GM12865 (cell line): ENCODE data around the gene NMT1.

Experiments used
- DNase-seq: peaks from one replicate; pipeline ENCODE4 v3.0.0; 2010; ENCODE audit warnings: low read depth
- H3K4me3 ChIP-seq: 2 replicates; pipeline ENCODE4 v1.5.1; 2011; ENCODE audit warnings: mild to moderate bottlenecking, low read depth, low read length, control low read depth
- TF ChIP-seq, protein P1 (sequence below): IDR thresholded peaks from 2 replicates; pipeline ENCODE4 v1.5.1; 2011; ENCODE audit warnings: low read length, control low read depth, low read depth, inconsistent platforms; ENCODE audit not compliant: insufficient read depth; ENCODE audit errors: missing control alignments

The NMT1 gene

DNA sequence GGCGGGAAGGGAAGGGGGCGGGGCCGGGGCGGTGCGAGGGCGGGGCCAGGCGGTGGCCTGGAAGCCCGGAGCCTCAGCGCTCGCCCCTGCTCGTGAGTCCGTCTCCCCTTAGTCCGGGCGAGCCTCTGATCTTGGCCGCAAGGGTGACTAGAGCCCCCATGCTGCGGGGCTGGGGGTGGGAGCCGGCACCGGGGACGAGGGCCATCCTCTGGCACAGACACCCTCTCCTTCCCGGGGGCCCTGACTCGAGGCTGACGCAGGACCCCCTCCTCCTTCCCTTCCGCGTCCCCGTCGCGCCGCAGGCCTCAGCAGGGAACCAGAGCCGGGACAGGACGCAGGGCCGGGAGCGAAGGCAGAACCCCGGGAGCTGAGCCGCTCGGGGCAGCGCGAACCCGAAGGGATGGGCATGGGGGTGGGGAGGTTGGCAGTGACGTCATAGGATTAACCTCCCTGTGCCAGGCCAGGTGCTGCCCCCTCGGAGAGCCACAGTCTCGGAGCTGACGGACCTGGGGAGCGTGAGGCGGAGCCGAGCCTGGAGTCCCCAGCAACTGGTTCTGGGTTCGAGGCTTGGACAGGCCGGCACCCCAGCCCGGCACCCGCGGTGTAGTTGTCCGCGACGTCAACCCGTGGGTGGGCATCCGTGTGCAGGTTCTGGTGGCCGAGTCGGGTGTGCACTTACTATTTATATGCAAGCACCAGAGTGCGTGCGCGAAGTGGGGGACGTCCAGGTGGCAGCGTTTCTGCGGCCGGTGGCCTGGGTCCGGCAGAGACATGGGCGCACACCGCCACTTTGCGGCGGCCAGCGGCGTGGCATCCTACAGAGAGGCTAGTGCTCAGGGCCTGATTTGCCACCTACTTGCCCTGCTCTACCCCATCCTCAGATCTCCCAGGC, 71.7 kb downstream of the NMT1 start:
- TF ChIP-seq, protein P1, sequence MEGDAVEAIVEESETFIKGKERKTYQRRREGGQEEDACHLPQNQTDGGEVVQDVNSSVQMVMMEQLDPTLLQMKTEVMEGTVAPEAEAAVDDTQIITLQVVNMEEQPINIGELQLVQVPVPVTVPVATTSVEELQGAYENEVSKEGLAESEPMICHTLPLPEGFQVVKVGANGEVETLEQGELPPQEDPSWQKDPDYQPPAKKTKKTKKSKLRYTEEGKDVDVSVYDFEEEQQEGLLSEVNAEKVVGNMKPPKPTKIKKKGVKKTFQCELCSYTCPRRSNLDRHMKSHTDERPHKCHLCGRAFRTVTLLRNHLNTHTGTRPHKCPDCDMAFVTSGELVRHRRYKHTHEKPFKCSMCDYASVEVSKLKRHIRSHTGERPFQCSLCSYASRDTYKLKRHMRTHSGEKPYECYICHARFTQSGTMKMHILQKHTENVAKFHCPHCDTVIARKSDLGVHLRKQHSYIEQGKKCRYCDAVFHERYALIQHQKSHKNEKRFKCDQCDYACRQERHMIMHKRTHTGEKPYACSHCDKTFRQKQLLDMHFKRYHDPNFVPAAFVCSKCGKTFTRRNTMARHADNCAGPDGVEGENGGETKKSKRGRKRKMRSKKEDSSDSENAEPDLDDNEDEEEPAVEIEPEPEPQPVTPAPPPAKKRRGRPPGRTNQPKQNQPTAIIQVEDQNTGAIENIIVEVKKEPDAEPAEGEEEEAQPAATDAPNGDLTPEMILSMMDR: peak; percentile 87
- DNase-seq: peak; percentile 89
- H3K4me3 ChIP-seq: peak overlapping the region; percentile 86

DNA sequence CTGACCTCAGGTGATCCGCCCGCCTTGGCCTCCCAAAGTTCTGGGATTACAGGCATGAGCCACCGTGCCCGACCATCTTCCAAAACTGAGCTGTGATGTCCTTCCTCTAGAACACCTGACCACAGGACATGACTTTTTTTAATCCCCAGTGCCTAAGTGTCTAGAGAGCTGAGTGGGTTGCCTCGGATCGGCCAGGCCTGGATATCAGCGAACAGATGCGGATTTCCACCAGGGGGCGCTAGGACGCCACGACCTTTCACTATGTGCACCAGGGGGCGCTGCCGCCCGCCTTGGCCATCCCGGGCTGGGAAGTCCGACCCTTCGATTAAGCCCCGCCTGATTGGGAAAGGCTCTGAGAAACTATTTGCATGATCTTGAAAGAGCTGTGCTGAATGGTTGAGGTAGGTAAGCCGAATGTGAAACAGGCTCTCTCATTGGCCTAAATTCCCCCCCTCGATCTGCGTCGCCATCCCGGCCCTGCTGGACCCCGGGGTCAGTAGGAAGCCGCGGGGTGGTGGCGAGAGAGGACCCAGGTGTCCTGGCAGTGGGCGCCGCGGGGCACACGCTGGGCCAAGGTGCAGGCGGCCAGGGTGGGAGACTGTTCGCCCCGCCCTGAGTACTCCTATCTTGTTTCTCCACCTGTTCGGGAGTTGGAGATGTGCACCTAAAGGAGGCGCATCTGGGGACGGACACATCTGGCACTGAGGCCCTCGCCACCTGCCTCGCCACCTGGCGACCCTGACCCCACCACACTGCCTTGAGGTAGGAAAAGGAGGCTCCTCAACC, 74.3 kb downstream of the NMT1 start, which contains the start of gene ACBD4:
ACBD4 (plus strand) TSS at position 496 of the 786 bp plus-strand sequence. CDS start 458 bp downstream, outside the sequence.
- TF ChIP-seq, protein P1: peak; percentile 100
- peak; percentile 98 for DNase-seq
- H3K4me3 ChIP-seq: peak within 1 kb of the TSS; percentile 70

GRCh38 chr17:45135978-45136791, 75.1 kb downstream of the NMT1 start:
- peak overlapping the region; percentile 70 for H3K4me3 ChIP-seq
- TF ChIP-seq, protein P1: no peak
- DNase-seq: no peak

- DNase-seq: no peak
- TF ChIP-seq, protein P1: no peak
- no peak overlapping the region for H3K4me3 ChIP-seq
These were observed 75.9 kb downstream of the NMT1 start for GRCh38 chr17:45136846-45137560.

GRCh38 chr17:45137561-45138305, 76.6 kb downstream of the NMT1 start:
- TF ChIP-seq, protein P1: no peak
- DNase-seq: no peak
- H3K4me3 ChIP-seq: no peak overlapping the region
